H9 (cell line): ENCODE measurements around the gene CXorf65. TPM values are rescaled to one million over a fixed set of nuclear protein-coding genes. Genes with fewer than 3 reads are reported as not detected.

ENCODE experiments used
- DNase-seq: peaks from one replicate; pipeline ENCODE4 v3.0.0-alpha.2; 2017
- H2AFZ ChIP-seq: one replicate; pipeline ENCODE4 v1.6.1; 2013; ENCODE audit warnings: mild to moderate bottlenecking, low read length, control low read depth, moderate library complexity
- H2AK5ac ChIP-seq: 2 replicates; pipeline ENCODE4 v1.6.1; 2013; ENCODE audit warnings: low read length, control low read depth, mixed read lengths; ENCODE audit not compliant: insufficient read length
- H2BK120ac ChIP-seq: one replicate; pipeline ENCODE4 v1.6.1; 2013; ENCODE audit warnings: low read depth, mild to moderate bottlenecking, low read length, control low read depth, inconsistent platforms; ENCODE audit not compliant: poor library complexity, severe bottlenecking
- H2BK12ac ChIP-seq: 2 replicates; pipeline ENCODE4 v1.6.1; 2013; ENCODE audit warnings: low read length, control low read depth, mixed read lengths, low read depth; ENCODE audit not compliant: insufficient read length
- H2BK15ac ChIP-seq: 2 replicates; pipeline ENCODE4 v1.6.1; 2013; ENCODE audit warnings: low read depth, low read length, control low read depth
- H2BK20ac ChIP-seq: one replicate; pipeline ENCODE4 v1.6.1; 2013; ENCODE audit warnings: low read depth, mild to moderate bottlenecking, low read length, control low read depth, inconsistent platforms; ENCODE audit not compliant: poor library complexity, severe bottlenecking
- H2BK5ac ChIP-seq: 2 replicates; pipeline ENCODE4 v1.6.1; 2013; ENCODE audit warnings: low read length, control low read depth, mixed read lengths; ENCODE audit not compliant: insufficient read length
- H3K14ac ChIP-seq: 2 replicates; pipeline ENCODE4 v1.6.1; 2013; ENCODE audit warnings: low read length, control low read depth; ENCODE audit not compliant: insufficient read depth
- H3K18ac ChIP-seq: 2 replicates; pipeline ENCODE4 v1.6.1; 2013; ENCODE audit warnings: low read depth, mild to moderate bottlenecking, mixed read lengths, low read length, control low read depth; ENCODE audit not compliant: insufficient read length
- H3K23ac ChIP-seq: 2 replicates; pipeline ENCODE4 v1.6.1; 2013; ENCODE audit warnings: low read length, control low read depth, mixed read lengths, low read depth; ENCODE audit not compliant: insufficient read length
- H3K23me2 ChIP-seq: 2 replicates; pipeline ENCODE4 v1.6.1; 2013; ENCODE audit warnings: low read depth, mild to moderate bottlenecking, mixed read lengths, low read length, control low read depth; ENCODE audit not compliant: insufficient read length, poor library complexity, severe bottlenecking
- H3K27ac ChIP-seq: 2 replicates; pipeline ENCODE4 v1.5.1; 2013; ENCODE audit warnings: low read length, control low read depth, mixed read lengths, low read depth; ENCODE audit not compliant: insufficient read length
- H3K27me3 ChIP-seq: 2 replicates; pipeline ENCODE4 v1.6.1; 2013; ENCODE audit warnings: low read length, control low read depth, inconsistent platforms; ENCODE audit not compliant: insufficient read depth
- H3K4ac ChIP-seq: 2 replicates; pipeline ENCODE4 v1.6.1; 2013; ENCODE audit warnings: low read depth, mild to moderate bottlenecking, control low read depth, inconsistent platforms, low read length, moderate library complexity
- H3K4me1 ChIP-seq: 2 replicates; pipeline ENCODE4 v1.6.1; 2013; ENCODE audit warnings: low read length, control low read depth, inconsistent platforms; ENCODE audit not compliant: insufficient read depth
- H3K4me2 ChIP-seq: 2 replicates; pipeline ENCODE4 v1.6.1; 2013; ENCODE audit warnings: low read length, control low read depth, mixed read lengths; ENCODE audit not compliant: insufficient read length, insufficient read depth
- H3K56ac ChIP-seq: 2 replicates; pipeline ENCODE4 v1.6.1; 2013; ENCODE audit warnings: low read depth, mild to moderate bottlenecking, mixed read lengths, low read length, control low read depth; ENCODE audit not compliant: insufficient read length
- H3K79me1 ChIP-seq: 2 replicates; pipeline ENCODE4 v1.6.1; 2013; ENCODE audit warnings: low read depth, mild to moderate bottlenecking, moderate library complexity, low read length, control low read depth, inconsistent platforms; ENCODE audit not compliant: insufficient read depth, poor library complexity, severe bottlenecking
- H3K79me2 ChIP-seq: 2 replicates; pipeline ENCODE4 v1.6.1; 2013; ENCODE audit warnings: low read length, control low read depth, inconsistent platforms; ENCODE audit not compliant: insufficient read depth
- H3K9ac ChIP-seq: 2 replicates; pipeline ENCODE4 v1.6.1; 2013; ENCODE audit warnings: low read length, control low read depth, mixed read lengths; ENCODE audit not compliant: insufficient read length; ENCODE audit errors: extremely low read depth
- H3K9me3 ChIP-seq: one replicate; pipeline ENCODE4 v1.6.1; 2013; ENCODE audit warnings: low read depth, low read length, inconsistent platforms; ENCODE audit not compliant: control insufficient read depth
- H3T11ph ChIP-seq: one replicate; pipeline ENCODE4 v1.6.1; 2013; ENCODE audit warnings: mild to moderate bottlenecking, low read length, control low read depth, inconsistent platforms
- H4K20me1 ChIP-seq: one replicate; pipeline ENCODE4 v1.6.1; 2013; ENCODE audit not compliant: control insufficient read depth, insufficient read length, insufficient read depth
- H4K5ac ChIP-seq: 2 replicates; pipeline ENCODE4 v1.6.1; 2013; ENCODE audit warnings: low read depth, mild to moderate bottlenecking, mixed read lengths, low read length, control low read depth; ENCODE audit not compliant: insufficient read length
- H4K8ac ChIP-seq: replicated peaks from 2 replicates; pipeline ENCODE4 v1.6.1; 2013; ENCODE audit warnings: low read length, control low read depth, mixed read lengths, low read depth; ENCODE audit not compliant: insufficient read length
- H4K91ac ChIP-seq: 2 replicates; pipeline ENCODE4 v1.6.1; 2013; ENCODE audit warnings: low read depth, mild to moderate bottlenecking, moderate library complexity, mixed read lengths, low read length, control low read depth; ENCODE audit not compliant: insufficient read length
- H3K27ac Mint-ChIP-seq, 3 experiments: 2 replicates in 2 of 3; 3 replicates in 1 of 3; pipeline ENCODE4 v1.8.0; 2020 to 2021; ENCODE audit warnings: mixed read lengths in 3 of 3, mild to moderate bottlenecking in 1 of 3, moderate library complexity in 1 of 3
- H3K27me3 Mint-ChIP-seq: 2 replicates; pipeline ENCODE4 v1.8.0; 2021; ENCODE audit warnings: low read depth, mild to moderate bottlenecking, moderate library complexity, mixed read lengths
- H3K36me3 Mint-ChIP-seq, 3 experiments: 2 replicates in 2 of 3; 3 replicates in 1 of 3; pipeline ENCODE4 v1.8.0; 2020 to 2021; ENCODE audit warnings: low read depth in 3 of 3, mixed read lengths in 3 of 3; ENCODE audit not compliant: insufficient read depth in 1 of 3
- H3K4me1 Mint-ChIP-seq, 2 experiments: 2 replicates each; pipeline ENCODE4 v1.8.0; 2020; ENCODE audit warnings: mixed read lengths in 2 of 2
- H3K4me3 Mint-ChIP-seq, 2 experiments: 2 replicates in 1 of 2; 3 replicates in 1 of 2; pipeline ENCODE4 v1.8.0; 2020 to 2021; ENCODE audit warnings: mild to moderate bottlenecking in 2 of 2, mixed read lengths in 2 of 2, moderate library complexity in 1 of 2
- H3K9me3 Mint-ChIP-seq, 2 experiments: 2 replicates in 1 of 2; 3 replicates in 1 of 2; pipeline ENCODE4 v1.8.0; 2020; ENCODE audit warnings: mild to moderate bottlenecking in 2 of 2, mixed read lengths in 2 of 2, moderate library complexity in 1 of 2
- CTCF ChIP-seq: fragments of 200-600 bp; sonication (generic); conservative IDR thresholded peaks from 3 replicates; pipeline ENCODE4 v1.8.0; 2021; ENCODE audit warnings: antibody characterized with exemption, mild to moderate bottlenecking
- WGBS: extraction: QIAGEN DNeasy Blood & Tissue Kit; methylation state at CpG from one replicate; pipeline ENCODE4 v1.1.7; 2013; ENCODE audit warnings: missing lambda C conversion rate, low lambda C conversion rate, mixed read lengths; ENCODE audit not compliant: insufficient read length; ENCODE audit errors: extremely low coverage; 5-methylcytosine and 5-hydroxymethylcytosine counted together
- total RNA-seq: library from RNA; stranded (reverse); gene quantifications from 2 replicates; pipeline ENCODE4 v1.2.1, GENCODE V29; 2021

Gene CXorf65
- total RNA-seq, 1 experiment from 2014 or later = not detected

GRCh38 chrX:71095033-71095432 is 11.5 kb downstream of the CXorf65 start:
- Histone ChIP-seq H3K4ac (no peak overlapping the region), H3K23me2 (peaks cover 7% of the 10 kb centered on the region), H3K27ac (no peak overlapping the region), H3K14ac (no peak overlapping the region), H4K5ac (no peak overlapping the region), H4K20me1 (no peaks in the 10 kb centered on the region), H3K27me3 (no peaks in the 10 kb centered on the region; the same call in 1 of the 2 replicates), H4K91ac (no peak overlapping the region), H3K79me1 (no peaks in the 10 kb centered on the region), H2AK5ac (no peak overlapping the region), H4K8ac (no peak overlapping the region), H2BK15ac (no peak overlapping the region), H3K56ac (no peak overlapping the region), H2AFZ (no peak overlapping the region), H2BK5ac (no peak overlapping the region), H2BK12ac (no peak overlapping the region), H3K9me3 (peaks cover 21% of the 10 kb centered on the region), H3K23ac (no peak overlapping the region), H3K79me2 (no peaks in the 10 kb centered on the region), H3K4me1 (peaks cover 3% of the 10 kb centered on the region; the same call in 1 of the 2 replicates), H2BK120ac (no peak overlapping the region), H3T11ph (no peak overlapping the region), H3K9ac (peak overlapping the region; percentile 70), H2BK20ac (no peak overlapping the region), H3K18ac (no peak overlapping the region), H3K4me2 (peak overlapping the region; percentile 59)
- no peak for TF ChIP-seq CTCF
- H3K27me3 Mint-ChIP-seq = peaks cover 37% of the 10 kb centered on the region
- H3K4me1 Mint-ChIP-seq = peaks cover 22 to 27% of the 10 kb centered on the region in 2 experiments
- peaks cover 0 to 7% (median 0%) of the 10 kb centered on the region in 3 experiments; a peak in 2 of 7 replicates for H3K36me3 Mint-ChIP-seq
- DNase-seq = no peak
- peak overlapping the region; percentile 85 to 91 for H3K4me3 Mint-ChIP-seq
- no CpG with 5 or more reads among the region's 6 CpGs for WGBS
- H3K27ac Mint-ChIP-seq = no peak overlapping the region
- H3K9me3 Mint-ChIP-seq = peaks cover 63 to 68% of the 10 kb centered on the region in 2 experiments
